ENCODE measurements around the gene SLCO1B3. TPM values are rescaled to one million over a fixed set of nuclear protein-coding genes. Genes with fewer than 3 reads are reported as not detected.

SLCO1B3 gene
- total and polyA plus RNA-seq, 2 donors from 2014 or later, result not detected

DNA sequence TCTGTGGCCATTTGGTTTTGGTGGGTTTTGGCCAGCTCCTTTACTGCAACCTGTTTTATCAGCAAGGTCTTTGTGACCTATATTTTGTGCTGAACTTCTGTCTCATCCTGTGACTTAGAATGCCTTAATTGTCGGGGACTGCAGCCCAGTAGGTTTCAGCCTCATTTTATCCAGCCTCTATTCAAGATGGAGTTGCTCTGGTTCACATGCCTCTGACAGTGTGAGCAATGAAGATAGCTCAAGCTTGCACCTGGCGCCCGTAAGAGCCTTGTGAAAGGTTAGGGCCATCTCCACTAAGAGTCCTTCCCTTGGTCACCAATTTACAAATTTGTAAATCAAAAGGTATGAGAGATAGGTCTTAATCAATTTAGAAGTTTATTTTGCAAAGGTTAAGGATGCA is 19.4 kb downstream of the SLCO1B3 start:
- intact Hi-C loops (cut with DNase I), result no loop called here

DNA sequence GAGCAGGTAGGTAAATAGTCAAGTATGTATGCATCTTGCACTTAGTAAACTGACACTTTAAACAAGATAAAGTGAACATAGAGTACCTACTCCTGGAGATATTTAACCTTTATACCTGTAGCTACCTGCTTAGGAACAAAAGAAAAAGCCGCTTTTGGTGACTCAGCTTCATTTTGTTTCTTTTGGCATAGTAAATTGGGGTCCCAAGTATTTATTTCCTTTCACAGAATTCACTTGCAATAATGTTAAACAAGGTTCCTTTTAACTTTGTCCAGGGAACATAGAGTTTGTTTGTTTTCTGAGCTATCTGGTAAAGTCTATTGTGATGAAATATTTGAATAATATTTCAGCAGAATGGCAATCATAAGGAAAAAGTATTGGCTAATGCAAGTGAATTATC is 20.0 kb downstream of the SLCO1B3 start:
- Histone ChIP-seq H3K4me3 (ENCODE audit: low read length in 3 of 3) (no peak overlapping the region), H3K27ac (ENCODE audit: low read depth in 2 of 2, low read length in 2 of 2) (no peak overlapping the region), H3K4me1 (ENCODE audit: control insufficient read depth in 2 of 3, insufficient read depth in 2 of 3, low read depth in 1 of 3, low read length in 3 of 3) (no peaks in the 10 kb centered on the region), H3K27me3 (ENCODE audit: control insufficient read depth, insufficient read depth, low read length) (no peaks in the 10 kb centered on the region), H3K36me3 (ENCODE audit: control insufficient read depth in 2 of 3, insufficient read depth in 3 of 3, low read length in 3 of 3) (no peaks in the 10 kb centered on the region), H3K9ac (ENCODE audit: low read length in 3 of 3) (no peak overlapping the region), H3K9me3 (ENCODE audit: control insufficient read depth in 2 of 3, insufficient read depth in 1 of 3, low read length in 3 of 3) (no peaks in the 10 kb centered on the region)
- DNase-seq (no peak), FAIRE-seq (no peak)
- intact Hi-C loops (cut with DNase I), result no loop called here
- TF ChIP-seq, protein P1, sequence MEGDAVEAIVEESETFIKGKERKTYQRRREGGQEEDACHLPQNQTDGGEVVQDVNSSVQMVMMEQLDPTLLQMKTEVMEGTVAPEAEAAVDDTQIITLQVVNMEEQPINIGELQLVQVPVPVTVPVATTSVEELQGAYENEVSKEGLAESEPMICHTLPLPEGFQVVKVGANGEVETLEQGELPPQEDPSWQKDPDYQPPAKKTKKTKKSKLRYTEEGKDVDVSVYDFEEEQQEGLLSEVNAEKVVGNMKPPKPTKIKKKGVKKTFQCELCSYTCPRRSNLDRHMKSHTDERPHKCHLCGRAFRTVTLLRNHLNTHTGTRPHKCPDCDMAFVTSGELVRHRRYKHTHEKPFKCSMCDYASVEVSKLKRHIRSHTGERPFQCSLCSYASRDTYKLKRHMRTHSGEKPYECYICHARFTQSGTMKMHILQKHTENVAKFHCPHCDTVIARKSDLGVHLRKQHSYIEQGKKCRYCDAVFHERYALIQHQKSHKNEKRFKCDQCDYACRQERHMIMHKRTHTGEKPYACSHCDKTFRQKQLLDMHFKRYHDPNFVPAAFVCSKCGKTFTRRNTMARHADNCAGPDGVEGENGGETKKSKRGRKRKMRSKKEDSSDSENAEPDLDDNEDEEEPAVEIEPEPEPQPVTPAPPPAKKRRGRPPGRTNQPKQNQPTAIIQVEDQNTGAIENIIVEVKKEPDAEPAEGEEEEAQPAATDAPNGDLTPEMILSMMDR (IDR thresholded peaks at IDR 0.05; ENCODE audit: borderline replicate concordance, extremely low read depth, insufficient read depth), result no peak

More for the DNA sequence above, 19.4 kb downstream of the SLCO1B3 start:
- FAIRE-seq, result no peak
- Histone ChIP-seq H3K4me3 (ENCODE audit: low read length in 3 of 3) (no peak overlapping the region), H3K27ac (ENCODE audit: low read depth in 2 of 2, low read length in 2 of 2) (no peak overlapping the region), H3K27me3 (ENCODE audit: control insufficient read depth, insufficient read depth, low read length) (no peaks in the 10 kb centered on the region), H3K36me3 (ENCODE audit: control insufficient read depth in 2 of 3, insufficient read depth in 3 of 3, low read length in 3 of 3) (no peaks in the 10 kb centered on the region), H3K9me3 (ENCODE audit: control insufficient read depth in 2 of 3, insufficient read depth in 1 of 3, low read length in 3 of 3) (no peaks in the 10 kb centered on the region), H3K9ac (ENCODE audit: low read length in 3 of 3) (no peak overlapping the region), H3K4me1 (ENCODE audit: control insufficient read depth in 2 of 3, insufficient read depth in 2 of 3, low read depth in 1 of 3, low read length in 3 of 3) (no peaks in the 10 kb centered on the region)
- DNase-seq, result no peak
- TF ChIP-seq, protein P1 (IDR thresholded peaks at IDR 0.05; ENCODE audit: borderline replicate concordance, extremely low read depth, insufficient read depth), result no peak

DNA sequence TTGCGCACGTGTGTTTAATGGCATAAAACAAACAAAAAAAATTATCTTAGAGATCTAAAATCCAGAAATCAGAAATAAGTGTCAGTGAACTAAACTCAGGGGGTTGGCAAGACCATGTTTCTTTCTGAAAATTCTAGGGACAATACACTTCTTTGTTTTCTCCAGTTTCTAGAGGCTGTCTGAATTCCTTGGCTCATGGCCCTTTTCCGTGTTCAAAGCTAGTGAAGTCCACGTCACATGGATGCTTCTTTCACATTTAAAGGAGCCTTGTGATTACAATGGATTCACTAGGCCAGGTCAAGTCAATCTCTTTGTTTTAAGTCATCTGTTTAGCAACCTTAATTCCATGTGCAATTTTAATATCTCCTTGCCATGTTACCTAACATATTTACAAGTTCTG is 22.4 kb downstream of the SLCO1B3 start:
- H3K36me3 ChIP-seq (ENCODE audit: control insufficient read depth in 2 of 3, insufficient read depth in 3 of 3, low read length in 3 of 3), result no peaks in the 10 kb centered on the region
- TF ChIP-seq, protein P1 (IDR thresholded peaks at IDR 0.05; ENCODE audit: borderline replicate concordance, extremely low read depth, insufficient read depth), result no peak
- H3K4me1 ChIP-seq (ENCODE audit: control insufficient read depth in 2 of 3, insufficient read depth in 2 of 3, low read depth in 1 of 3, low read length in 3 of 3), result no peaks in the 10 kb centered on the region
- FAIRE-seq, result no peak
- no peak overlapping the region for H3K4me3 ChIP-seq (ENCODE audit: low read length in 3 of 3)
- DNase-seq, result no peak
- no peak overlapping the region for H3K9ac ChIP-seq (ENCODE audit: low read length in 3 of 3)
- H3K27ac ChIP-seq (ENCODE audit: low read depth in 2 of 2, low read length in 2 of 2), result no peak overlapping the region
- H3K9me3 ChIP-seq (ENCODE audit: control insufficient read depth in 2 of 3, insufficient read depth in 1 of 3, low read length in 3 of 3), result no peaks in the 10 kb centered on the region
- intact Hi-C loops (cut with DNase I), result no loop called here
- no peaks in the 10 kb centered on the region for H3K27me3 ChIP-seq (ENCODE audit: control insufficient read depth, insufficient read depth, low read length)

DNA sequence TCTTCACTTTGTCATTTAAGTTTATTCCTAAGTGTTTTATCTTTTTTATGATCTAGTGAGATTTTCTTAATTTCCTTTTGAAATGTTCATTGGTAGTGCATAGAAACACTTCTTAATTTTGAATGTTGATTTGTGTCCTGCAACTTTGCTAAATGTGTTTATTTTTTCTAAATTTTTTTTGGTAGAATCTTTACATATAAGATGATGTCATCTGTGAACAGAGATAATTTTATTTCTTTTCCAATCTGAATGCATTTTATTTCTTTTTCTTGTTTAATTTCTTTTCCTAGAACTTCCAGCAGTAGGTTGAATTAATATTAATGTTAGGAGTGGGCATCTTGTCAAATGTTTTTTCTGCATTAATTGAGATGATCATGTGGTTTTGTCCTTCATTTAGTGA is 42.1 kb downstream of the SLCO1B3 start:
- intact Hi-C loops (cut with DNase I), result no loop called here
- peak; percentile 39 for FAIRE-seq

More for the DNA sequence above, 42.1 kb downstream of the SLCO1B3 start:
- no peaks in the 10 kb centered on the region for H3K27me3 ChIP-seq (ENCODE audit: control insufficient read depth, insufficient read depth, low read length)
- no peak for DNase-seq
- no peak overlapping the region for H3K9ac ChIP-seq (ENCODE audit: low read length in 3 of 3)
- no peaks in the 10 kb centered on the region for H3K36me3 ChIP-seq (ENCODE audit: control insufficient read depth in 2 of 3, insufficient read depth in 3 of 3, low read length in 3 of 3)
- H3K27ac ChIP-seq (ENCODE audit: low read depth in 2 of 2, low read length in 2 of 2), result no peak overlapping the region
- TF ChIP-seq, protein P1 (IDR thresholded peaks at IDR 0.05; ENCODE audit: borderline replicate concordance, extremely low read depth, insufficient read depth), result no peak
- H3K9me3 ChIP-seq (ENCODE audit: control insufficient read depth in 2 of 3, insufficient read depth in 1 of 3, low read length in 3 of 3), result no peaks in the 10 kb centered on the region
- no peak overlapping the region for H3K4me3 ChIP-seq (ENCODE audit: low read length in 3 of 3)
- no peaks in the 10 kb centered on the region for H3K4me1 ChIP-seq (ENCODE audit: control insufficient read depth in 2 of 3, insufficient read depth in 2 of 3, low read depth in 1 of 3, low read length in 3 of 3)
